M059J (cell line): ENCODE measurements around the gene HYAL4. TPM values are rescaled to one million over a fixed set of nuclear protein-coding genes. Genes with fewer than 3 reads are reported as not detected.
"Not testable (repeated sequence)": the region's sequence is repeated elsewhere in the genome, so short reads cannot be mapped to it uniquely, and the experiment has no call there.

ENCODE experiments used
- DNase-seq: peaks from one replicate; pipeline ENCODE4 v3.0.0-alpha.2; 2012; ENCODE audit warnings: low read depth
- total RNA-seq: library from RNA; depleted of rRNA; stranded (reverse); fragments of >200 nt; shearing (Covaris generic); gene quantifications from 2 replicates; pipeline ENCODE4 v1.2.3, GENCODE V29; 2014; rRNA removed

HYAL4 gene, protein sequence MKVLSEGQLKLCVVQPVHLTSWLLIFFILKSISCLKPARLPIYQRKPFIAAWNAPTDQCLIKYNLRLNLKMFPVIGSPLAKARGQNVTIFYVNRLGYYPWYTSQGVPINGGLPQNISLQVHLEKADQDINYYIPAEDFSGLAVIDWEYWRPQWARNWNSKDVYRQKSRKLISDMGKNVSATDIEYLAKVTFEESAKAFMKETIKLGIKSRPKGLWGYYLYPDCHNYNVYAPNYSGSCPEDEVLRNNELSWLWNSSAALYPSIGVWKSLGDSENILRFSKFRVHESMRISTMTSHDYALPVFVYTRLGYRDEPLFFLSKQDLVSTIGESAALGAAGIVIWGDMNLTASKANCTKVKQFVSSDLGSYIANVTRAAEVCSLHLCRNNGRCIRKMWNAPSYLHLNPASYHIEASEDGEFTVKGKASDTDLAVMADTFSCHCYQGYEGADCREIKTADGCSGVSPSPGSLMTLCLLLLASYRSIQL
- total RNA-seq = not detected in 2 replicates

GRCh38 chr7:123844712-123845219, at the start of gene HYAL4:
Gene HYAL4 (plus strand): TSS chr7:123845169. CDS start chr7:123868274, 23,105 bp downstream.
- no peak for DNase-seq

DNA sequence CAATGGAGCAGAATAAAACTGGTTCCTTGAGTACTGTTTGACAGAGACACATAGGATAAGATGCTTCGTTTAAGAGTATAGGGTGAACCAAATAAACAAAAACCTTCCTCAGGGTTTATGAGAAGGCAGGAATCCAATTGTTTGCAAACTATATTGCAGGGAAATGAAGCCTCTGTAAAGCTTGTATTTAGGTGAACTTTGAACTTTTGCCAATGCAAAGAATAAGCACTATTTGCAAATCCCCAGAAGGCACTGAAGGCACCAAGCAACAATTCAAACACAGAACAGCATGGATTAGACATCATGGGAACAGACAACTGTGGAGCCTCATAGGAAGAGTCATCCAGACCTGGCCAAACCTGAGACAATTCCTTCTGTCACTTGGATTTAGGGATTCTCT, 49.1 kb upstream of the HYAL4 start:
- no peak for DNase-seq

GRCh38 chr7:123796568-123796967, 48.4 kb upstream of the HYAL4 start:
- DNase-seq = no peak

- peak; percentile 93 for DNase-seq
Observed at GRCh38 chr7:123797673-123798531, 47.1 kb upstream of the HYAL4 start.

DNA sequence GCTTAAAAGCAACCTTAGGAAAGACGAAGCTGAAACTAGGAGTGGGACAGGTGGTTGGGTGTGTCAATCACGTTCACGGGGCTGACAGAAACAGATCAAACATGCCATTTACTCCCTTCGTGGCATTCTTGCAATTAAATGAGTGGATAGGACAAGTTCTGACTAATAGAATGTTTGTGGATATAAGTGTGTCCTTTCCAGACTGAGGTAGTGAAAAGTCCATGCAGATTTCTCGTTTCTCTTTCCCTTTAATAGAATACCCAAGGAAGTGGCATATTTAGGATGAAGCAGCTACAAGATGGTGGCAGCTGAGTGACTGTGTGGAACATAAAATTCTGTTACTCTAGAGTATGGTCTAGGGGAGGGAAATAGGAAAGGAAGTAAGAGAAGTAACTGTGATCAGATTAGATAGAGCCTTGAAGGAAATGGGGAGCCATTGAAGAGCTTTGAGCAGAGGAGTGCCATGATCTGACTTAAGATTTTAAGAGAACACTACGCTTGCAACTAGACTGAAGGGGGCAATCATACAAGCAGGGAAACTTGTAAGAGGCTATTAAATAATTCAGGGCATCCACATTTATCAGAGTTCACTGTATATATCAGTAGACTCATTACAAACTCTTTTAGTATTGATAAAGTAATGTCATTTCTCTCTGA, 46.3 kb upstream of the HYAL4 start:
- peak; percentile 11 for DNase-seq

DNA sequence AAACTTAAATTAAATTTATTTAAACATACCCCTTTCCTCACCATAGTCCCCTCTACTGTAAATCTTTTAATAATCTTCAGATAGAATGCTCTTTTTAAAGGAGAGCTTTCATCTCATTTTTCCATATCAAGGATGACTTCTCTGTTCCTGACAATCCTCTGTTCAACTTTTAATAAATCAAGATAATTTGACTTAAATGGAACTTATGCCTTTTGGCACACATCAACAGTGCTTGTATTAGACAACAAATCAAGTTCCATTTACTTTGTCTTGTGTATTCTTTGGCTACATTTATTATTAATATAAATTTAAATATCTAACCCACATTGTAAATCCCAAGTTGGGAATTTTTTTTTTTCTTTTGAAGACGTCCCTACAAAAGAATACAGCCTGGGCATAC, 42.7 kb upstream of the HYAL4 start:
- DNase-seq = no peak

GRCh38 chr7:123805287-123805686, 39.7 kb upstream of the HYAL4 start:
- no peak for DNase-seq

GRCh38 chr7:123809471-123809870, 35.5 kb upstream of the HYAL4 start:
- no peak for DNase-seq

DNA sequence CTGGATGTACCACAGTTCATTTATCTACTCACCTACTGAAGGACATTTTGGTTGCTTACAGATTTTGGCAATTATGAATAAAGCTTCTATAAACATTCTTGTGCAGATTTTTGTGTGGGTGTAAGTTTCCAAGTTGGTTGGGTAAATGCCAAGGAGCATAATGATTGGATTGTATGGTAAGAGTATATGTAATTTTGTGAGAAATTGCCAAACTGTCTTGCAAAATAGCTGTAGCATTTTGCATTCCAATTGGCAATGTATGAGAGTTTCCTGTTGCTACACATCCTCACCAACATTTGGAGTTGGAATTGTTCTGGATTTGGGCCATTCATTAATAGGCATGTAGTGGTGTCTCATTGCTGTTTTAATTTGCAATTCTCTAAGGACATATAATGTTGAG, 33.9 kb upstream of the HYAL4 start:
- no peak for DNase-seq

DNA sequence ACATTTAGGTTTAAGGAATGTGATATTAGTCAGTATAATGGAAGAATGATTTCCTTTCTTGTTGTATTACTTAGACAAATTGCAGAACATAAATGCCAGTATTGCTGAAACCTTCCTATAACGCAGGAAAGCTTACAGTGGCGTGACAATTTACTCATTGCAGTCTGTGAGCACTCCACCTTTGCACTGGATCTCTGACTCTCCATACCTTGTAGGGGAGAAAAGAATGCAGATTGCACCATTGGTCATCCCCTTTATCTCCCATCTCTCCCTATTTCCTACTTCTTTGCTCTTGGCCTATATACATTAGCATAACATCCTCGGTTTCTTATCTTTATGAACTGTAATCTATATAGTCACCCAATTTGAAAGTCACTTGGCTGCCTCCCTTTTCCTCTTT, 28.1 kb upstream of the HYAL4 start:
- no peak for DNase-seq

- peak; percentile 1 for DNase-seq
Observed at GRCh38 chr7:123819001-123819400, 26.0 kb upstream of the HYAL4 start.

- DNase-seq = peak; percentile 7
Observed at GRCh38 chr7:123819795-123820194, 25.2 kb upstream of the HYAL4 start.

GRCh38 chr7:123820864-123821263, 24.1 kb upstream of the HYAL4 start:
- no peak for DNase-seq

- no peak for DNase-seq
Observed at GRCh38 chr7:123821320-123821719, 23.6 kb upstream of the HYAL4 start.

GRCh38 chr7:123823898-123824753, 20.8 kb upstream of the HYAL4 start:
- no peak for DNase-seq

DNA sequence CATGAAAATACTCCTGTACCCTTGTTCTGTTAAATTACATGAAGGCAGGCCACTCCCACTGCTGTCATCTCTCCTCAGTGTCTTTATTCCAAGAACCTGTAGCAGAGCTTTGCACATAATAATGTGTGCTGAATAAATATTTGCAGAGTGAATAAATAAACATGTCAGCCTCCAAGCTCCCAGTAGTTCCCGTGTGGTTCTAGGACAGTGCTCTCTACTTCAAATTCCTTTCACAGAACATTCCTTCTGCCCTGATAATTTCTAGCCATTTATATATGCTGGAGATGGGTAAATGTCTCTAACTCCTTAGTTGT, 20.3 kb upstream of the HYAL4 start:
- no peak for DNase-seq

DNA sequence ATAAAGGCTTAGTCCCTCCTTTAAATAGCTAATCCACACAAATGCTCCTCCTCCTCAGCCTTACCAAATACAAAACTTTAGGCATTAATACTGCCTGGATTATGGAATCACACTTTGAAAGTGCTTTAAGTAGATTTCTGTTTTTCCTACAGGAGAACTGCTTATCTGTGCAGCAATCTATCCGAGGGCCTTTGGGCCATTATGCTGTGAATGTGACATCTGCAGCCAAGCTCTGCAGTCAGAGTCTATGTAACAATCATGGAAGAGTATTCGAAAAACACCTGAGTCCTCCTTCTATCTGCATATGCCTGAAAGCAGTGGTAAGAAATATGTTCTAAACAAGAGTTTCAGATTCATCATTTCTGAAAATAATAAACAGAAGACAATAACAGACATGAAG, 16.2 kb upstream of the HYAL4 start:
- no peak for DNase-seq

GRCh38 chr7:123836656-123837055, 8.3 kb upstream of the HYAL4 start:
- DNase-seq = no peak

- not testable (repeated sequence) for DNase-seq
Observed at GRCh38 chr7:123839106-123839505, 5.9 kb upstream of the HYAL4 start.

DNA sequence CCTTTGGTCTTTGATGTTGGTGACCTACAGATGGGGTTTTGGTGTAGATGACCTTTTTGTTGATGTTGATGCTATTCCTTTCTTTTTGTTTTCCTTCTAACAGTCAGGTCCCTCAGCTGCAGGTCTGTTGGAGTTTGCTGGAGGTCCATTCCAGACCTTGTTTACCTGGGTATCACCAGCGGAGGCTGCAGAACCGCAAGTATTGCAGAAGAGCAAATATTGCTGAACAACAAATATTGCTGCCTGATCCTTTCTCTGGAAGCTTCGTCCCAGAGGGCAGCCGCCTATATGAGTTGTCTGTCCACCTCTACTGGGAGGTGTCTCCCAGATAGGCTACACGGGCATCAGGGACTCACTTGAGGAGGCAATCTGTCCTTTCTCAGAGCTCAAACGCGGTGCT, 827 bp upstream of the HYAL4 start:
- not testable (repeated sequence) for DNase-seq

DNA sequence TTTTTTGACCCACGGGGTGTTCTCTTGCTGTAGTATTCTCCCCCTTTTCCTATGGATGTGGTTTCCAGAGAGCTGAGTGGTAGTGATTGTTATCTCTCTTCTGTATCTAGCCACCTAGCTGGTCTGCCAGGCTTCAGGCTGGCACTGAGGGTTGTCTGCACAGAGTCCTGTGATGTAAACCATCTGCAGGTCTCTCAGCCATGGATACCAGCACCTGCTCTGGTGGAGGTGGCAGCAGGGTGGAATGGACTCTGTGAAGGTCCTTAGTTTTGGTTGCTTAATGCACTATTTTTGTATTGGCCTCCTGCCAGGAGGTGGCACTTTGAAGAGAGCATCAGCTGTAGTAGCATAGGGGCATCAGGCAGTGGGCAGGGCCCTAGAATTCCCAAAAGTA, 851 bp downstream of the HYAL4 start:
- no peak for DNase-seq
